ENCODE measurements around the gene TMEM150B. TPM values are rescaled to one million over a fixed set of nuclear protein-coding genes. Genes with fewer than 3 reads are reported as not detected.

Gene TMEM150B
- total and polyA plus RNA-seq, 2 donors (not counting 3 experiments of a cell fraction or from before 2014, with no cell fraction given): not detected

GRCh38 chr19:55336101-55336500 lies 11.0 kb upstream of the TMEM150B start:
- H3K36me3 ChIP-seq (ENCODE audit: control insufficient read depth in 2 of 2, extremely low read depth in 1 of 2, insufficient read depth in 2 of 2, low read length in 2 of 2): no peaks in the 10 kb centered on the region
- H3K4me3 ChIP-seq (replicated peaks in 1 of 3; ENCODE audit: insufficient read depth in 1 of 3, low read depth in 1 of 3, low read length in 3 of 3): no peak overlapping the region
- intact Hi-C loops (cut with micrococcal nuclease): loop anchor here (10.0 kb wide), 1 partner anchor 319 kb away; the partner anchor contains the start of gene U2AF2
- no peak overlapping the region for H3K9ac ChIP-seq (replicated peaks; ENCODE audit: extremely low read depth, insufficient read depth, low read length)
- ChIA-PET CTCF (no interaction called here), POLR2A (no interaction called here)
- DNase-seq (ENCODE audit: low read depth, low spot score) (no peak), FAIRE-seq (no peak)
- no peaks in the 10 kb centered on the region for H4K20me1 ChIP-seq (replicated peaks; ENCODE audit: control insufficient read depth, extremely low read depth, insufficient read depth, low read length)
- no peak overlapping the region for H2AFZ ChIP-seq (ENCODE audit: low read depth, low read length)
- no peaks in the 10 kb centered on the region for H3K9me1 ChIP-seq (replicated peaks; ENCODE audit: control insufficient read depth, extremely low read depth, insufficient read depth, low read length)
- no peak for TF ChIP-seq MYC (IDR thresholded peaks at IDR 0.05; ENCODE audit: low read depth, low read length)
- TF ChIP-seq CTCF (IDR thresholded peaks at IDR 0.05; ENCODE audit: extremely low read depth in 1 of 2, insufficient read depth in 1 of 2, low read depth in 1 of 2, low read length in 2 of 2): no peak
- no peak for TF ChIP-seq GATA2 (IDR thresholded peaks at IDR 0.05; ENCODE audit: insufficient read depth, insufficient read length, low read depth, low read length)
- TF ChIP-seq POLR2A (IDR thresholded peaks at IDR 0.05; ENCODE audit: low read depth, low read length): no peak
- no peak for TF ChIP-seq EZH2 (IDR thresholded peaks at IDR 0.05; ENCODE audit: borderline replicate concordance, low read depth, low read length, severe bottlenecking)
- no peak for TF ChIP-seq FOS (IDR thresholded peaks at IDR 0.05; ENCODE audit: borderline replicate concordance, insufficient read depth, low read length)
- TF ChIP-seq POLR2AphosphoS5 (IDR thresholded peaks at IDR 0.05; ENCODE audit: insufficient read depth, low read depth, low read length): no peak
- no peak for TF ChIP-seq JUN (IDR thresholded peaks at IDR 0.05; ENCODE audit: borderline replicate concordance, insufficient read depth, insufficient read length, low read depth)
- TF ChIP-seq MAX (IDR thresholded peaks at IDR 0.05; ENCODE audit: insufficient read depth, insufficient read length): no peak
- H3K27me3 ChIP-seq (ENCODE audit: control insufficient read depth in 2 of 2, insufficient read depth in 2 of 2, low read length in 2 of 2): peaks cover 0 to 5% of the 10 kb centered on the region in 2 experiments
- H3K79me2 ChIP-seq (ENCODE audit: control insufficient read depth, insufficient read depth, low read length): no peaks in the 10 kb centered on the region
- peaks cover 10% of the 10 kb centered on the region for H3K4me1 ChIP-seq (ENCODE audit: control insufficient read depth, extremely low read depth, insufficient read depth, low read length)
- dilution Hi-C loops (cut with MboI; ENCODE audit: extremely low pct_ligation_motif_present, low sequenced_read_pairs): no loop called here
- no peak overlapping the region for H3K4me2 ChIP-seq (ENCODE audit: insufficient read depth, low read length)
- H3K9me3 ChIP-seq (replicated peaks; ENCODE audit: control insufficient read depth, insufficient read depth, low read length): no peaks in the 10 kb centered on the region
- no TSS peak for BruUV-seq (replicated peaks)
- H3K27ac ChIP-seq (ENCODE audit: insufficient read depth, low read depth, low read length): no peak overlapping the region
